ENCODE data around the gene ZNF606.
"Not testable (repeated sequence)": the region's sequence is repeated elsewhere in the genome, so short reads cannot be mapped to it uniquely, and the experiment has no call there.

Gene ZNF606

GRCh38 chr19:58033741-58034476 is 31.3 kb upstream of the ZNF606 start, which contains the start of gene ZSCAN1:
ZSCAN1 (plus strand) TSS chr19:58034025; CDS start chr19:58037837, 3,812 bp downstream.
- H3K4me1 Mint-ChIP-seq: no peaks in the 10 kb centered on the region
- no peak within 1 kb of the TSS for H3K4me3 Mint-ChIP-seq
- peaks cover 26% of the 10 kb centered on the region for H3K27me3 Mint-ChIP-seq
- no peak within 1 kb of the TSS for H3K27ac Mint-ChIP-seq
- peaks cover 36% of the 10 kb centered on the region for H3K9me3 Mint-ChIP-seq
- DNase-seq: peak; percentile 16
- H3K36me3 Mint-ChIP-seq (ENCODE audit: low read depth): peaks cover 26% of the 10 kb centered on the region
- ATAC-seq: no peak

GRCh38 chr19:58024661-58025060 is 22.0 kb upstream of the ZNF606 start:
- peaks cover 52% of the 10 kb centered on the region for H3K9me3 Mint-ChIP-seq
- H3K4me3 Mint-ChIP-seq: no peak overlapping the region
- H3K4me1 Mint-ChIP-seq: no peaks in the 10 kb centered on the region
- no peak overlapping the region for H3K27ac Mint-ChIP-seq
- H3K27me3 Mint-ChIP-seq: peaks cover 2% of the 10 kb centered on the region
- H3K36me3 Mint-ChIP-seq (ENCODE audit: low read depth): peaks cover 1% of the 10 kb centered on the region
- ATAC-seq (no peak), DNase-seq (no peak)

- DNase-seq (no peak), ATAC-seq (no peak)
- no peaks in the 10 kb centered on the region for H3K4me1 Mint-ChIP-seq
- no peak overlapping the region for H3K4me3 Mint-ChIP-seq
- no peak overlapping the region for H3K27ac Mint-ChIP-seq
- peaks cover 43% of the 10 kb centered on the region for H3K9me3 Mint-ChIP-seq
- H3K36me3 Mint-ChIP-seq (ENCODE audit: low read depth): peaks cover 1% of the 10 kb centered on the region
- H3K27me3 Mint-ChIP-seq: no peaks in the 10 kb centered on the region
Observed at GRCh38 chr19:58022283-58022660, 19.7 kb upstream of the ZNF606 start.

GRCh38 chr19:58021541-58022282 is 19.1 kb upstream of the ZNF606 start:
- H3K27ac Mint-ChIP-seq: no peak overlapping the region
- peak; percentile 42 for DNase-seq
- H3K9me3 Mint-ChIP-seq: peaks cover 43% of the 10 kb centered on the region

GRCh38 chr19:58020129-58020528 is 17.5 kb upstream of the ZNF606 start:
- H3K27me3 Mint-ChIP-seq: peaks cover 4% of the 10 kb centered on the region
- H3K4me1 Mint-ChIP-seq: no peaks in the 10 kb centered on the region
- ATAC-seq: no peak
- H3K9me3 Mint-ChIP-seq: peaks cover 42% of the 10 kb centered on the region
- H3K4me3 Mint-ChIP-seq: no peak overlapping the region
- no peak overlapping the region for H3K27ac Mint-ChIP-seq
- H3K36me3 Mint-ChIP-seq (ENCODE audit: low read depth): no peaks in the 10 kb centered on the region
- DNase-seq: no peak

More at GRCh38 chr19:58021541-58022282, 19.1 kb upstream of the ZNF606 start:
- peak; percentile 69 for ATAC-seq
- Mint-ChIP-seq H3K4me3 (no peak overlapping the region), H3K4me1 (no peaks in the 10 kb centered on the region), H3K36me3 (ENCODE audit: low read depth) (peaks cover 1% of the 10 kb centered on the region), H3K27me3 (no peaks in the 10 kb centered on the region)

GRCh38 chr19:58014141-58014540 is 11.5 kb upstream of the ZNF606 start:
- ATAC-seq (no peak), DNase-seq (no peak)
- Mint-ChIP-seq H3K9me3 (peaks cover 49% of the 10 kb centered on the region), H3K27ac (no peak overlapping the region), H3K4me3 (no peak overlapping the region), H3K4me1 (peaks cover under 1% of the 10 kb centered on the region), H3K36me3 (ENCODE audit: low read depth) (peaks cover 17% of the 10 kb centered on the region), H3K27me3 (peaks cover 4% of the 10 kb centered on the region)

- Mint-ChIP-seq H3K27me3 (no peaks in the 10 kb centered on the region), H3K9me3 (peaks cover 60% of the 10 kb centered on the region), H3K36me3 (ENCODE audit: low read depth) (peaks cover 45% of the 10 kb centered on the region), H3K4me1 (peaks cover 4% of the 10 kb centered on the region), H3K27ac (no peak overlapping the region), H3K4me3 (peak overlapping the region; percentile 18)
- no peak for ATAC-seq
- no peak for DNase-seq
Observed at GRCh38 chr19:58010507-58010906, 7.9 kb upstream of the ZNF606 start.

GRCh38 chr19:58009666-58010301 is 7.2 kb upstream of the ZNF606 start:
- Mint-ChIP-seq H3K4me3 (peak overlapping the region; percentile 46), H3K36me3 (ENCODE audit: low read depth) (peaks cover 49% of the 10 kb centered on the region), H3K27ac (no peak overlapping the region), H3K9me3 (peaks cover 63% of the 10 kb centered on the region), H3K4me1 (peaks cover 4% of the 10 kb centered on the region), H3K27me3 (no peaks in the 10 kb centered on the region)
- peak; percentile 59 for DNase-seq
- ATAC-seq: peak; percentile 57

- peaks cover 51% of the 10 kb centered on the region for H3K36me3 Mint-ChIP-seq (ENCODE audit: low read depth)
- peaks cover 67% of the 10 kb centered on the region for H3K9me3 Mint-ChIP-seq
- no peak for ATAC-seq
Observed at GRCh38 chr19:58009301-58009665, 6.7 kb upstream of the ZNF606 start.

GRCh38 chr19:58008877-58009276 is 6.3 kb upstream of the ZNF606 start:
- H3K27ac Mint-ChIP-seq, H3K27me3 Mint-ChIP-seq, DNase-seq, ATAC-seq: not testable (repeated sequence)
- H3K9me3 Mint-ChIP-seq: peaks cover 71% of the 10 kb centered on the region
- peaks cover 13% of the 10 kb centered on the region for H3K4me1 Mint-ChIP-seq
- peaks cover 55% of the 10 kb centered on the region for H3K36me3 Mint-ChIP-seq (ENCODE audit: low read depth)
- H3K4me3 Mint-ChIP-seq: peak overlapping the region; percentile 46

More at GRCh38 chr19:58009301-58009665, 6.7 kb upstream of the ZNF606 start:
- Mint-ChIP-seq H3K27ac (no peak overlapping the region), H3K4me3 (peak overlapping the region; percentile 46), H3K27me3 (no peaks in the 10 kb centered on the region), H3K4me1 (peaks cover 9% of the 10 kb centered on the region)
- DNase-seq: no peak

GRCh38 chr19:58007285-58007684 is 4.7 kb upstream of the ZNF606 start:
- no peak for DNase-seq
- Mint-ChIP-seq H3K4me1 (peaks cover 23% of the 10 kb centered on the region), H3K27ac (no peak overlapping the region), H3K4me3 (no peak overlapping the region), H3K27me3 (no peaks in the 10 kb centered on the region), H3K36me3 (ENCODE audit: low read depth) (peaks cover 67% of the 10 kb centered on the region), H3K9me3 (peaks cover 64% of the 10 kb centered on the region)
- no peak for ATAC-seq

- H3K9me3 Mint-ChIP-seq: peaks cover 69% of the 10 kb centered on the region
- peak overlapping the region; percentile 86 for H3K27ac Mint-ChIP-seq
- ATAC-seq: no peak
- no peaks in the 10 kb centered on the region for H3K27me3 Mint-ChIP-seq
- peak overlapping the region; percentile 82 for H3K4me3 Mint-ChIP-seq
- DNase-seq: no peak
- peaks cover 88% of the 10 kb centered on the region for H3K36me3 Mint-ChIP-seq (ENCODE audit: low read depth)
- peaks cover 36% of the 10 kb centered on the region for H3K4me1 Mint-ChIP-seq
Observed at GRCh38 chr19:58003174-58003828, 681 bp upstream of the ZNF606 start.

GRCh38 chr19:58001895-58002369 is 688 bp downstream of the ZNF606 start:
- ATAC-seq (peak; percentile 17), DNase-seq (peak; percentile 12)
- H3K27ac Mint-ChIP-seq: peak overlapping the region; percentile 79
- H3K4me3 Mint-ChIP-seq: peak overlapping the region; percentile 82
- no peaks in the 10 kb centered on the region for H3K27me3 Mint-ChIP-seq
- H3K36me3 Mint-ChIP-seq (ENCODE audit: low read depth): peaks cover 92% of the 10 kb centered on the region
- peaks cover 70% of the 10 kb centered on the region for H3K9me3 Mint-ChIP-seq
- H3K4me1 Mint-ChIP-seq: peaks cover 36% of the 10 kb centered on the region

GRCh38 chr19:58000677-58001076 is 1.9 kb downstream of the ZNF606 start:
- peaks cover 92% of the 10 kb centered on the region for H3K36me3 Mint-ChIP-seq (ENCODE audit: low read depth)
- peaks cover 36% of the 10 kb centered on the region for H3K4me1 Mint-ChIP-seq
- H3K27ac Mint-ChIP-seq: no peak overlapping the region
- DNase-seq (no peak), ATAC-seq (no peak)
- H3K4me3 Mint-ChIP-seq: no peak overlapping the region
- peaks cover 65% of the 10 kb centered on the region for H3K9me3 Mint-ChIP-seq
- no peaks in the 10 kb centered on the region for H3K27me3 Mint-ChIP-seq

Data from activated naive CD8-positive, alpha-beta T cell treated with anti-CD3 and anti-CD28 coated beads, Interleukin-2, amount 50 U/mL, for 24 hours (primary cell).